Natural killer cell (primary cell): Measurements from ENCODE around the gene SLC6A11. TPM values are rescaled to one million over a fixed set of nuclear protein-coding genes. Genes with fewer than 3 reads are reported as not detected.

Experiments
- ATAC-seq, 3 donors: fragments of 150-1000 bp in 2 of 3; fragments of 200-7000 bp in 1 of 3; cut with Tn5 transposase; 1 replicate in 1 of 3; 2 replicates in 2 of 3; pipeline ENCODE4 v1.10.0; 2021; ENCODE audit warnings: mild to moderate bottlenecking in 2 of 3, moderate library complexity in 2 of 3
- DNase-seq, 2 donors: peaks; one replicate each; pipeline versions ENCODE4 v3.0.0 to v3.0.0-alpha.2; 2013 to 2021; ENCODE audit warnings: mixed read lengths in 1 of 2
- H3K27ac ChIP-seq: one replicate; pipeline ENCODE4 v1.5.1; 2013; ENCODE audit warnings: mild to moderate bottlenecking, low read length
- H3K27me3 ChIP-seq: one replicate; pipeline ENCODE4 v1.6.1; 2013; ENCODE audit warnings: low read length; ENCODE audit not compliant: control insufficient read depth, insufficient read depth
- H3K36me3 ChIP-seq: one replicate; pipeline ENCODE4 v1.6.1; 2013; ENCODE audit warnings: low read length; ENCODE audit not compliant: control insufficient read depth, insufficient read depth
- H3K4me1 ChIP-seq: one replicate; pipeline ENCODE4 v1.6.1; 2013; ENCODE audit warnings: low read length; ENCODE audit not compliant: control insufficient read depth, insufficient read depth
- H3K4me3 ChIP-seq: one replicate; pipeline ENCODE4 v1.5.1; 2013; ENCODE audit warnings: low read length
- H3K9me3 ChIP-seq: one replicate; pipeline ENCODE4 v1.6.1; 2013; ENCODE audit warnings: low read length; ENCODE audit not compliant: control insufficient read depth, insufficient read depth
- H3K27ac Mint-ChIP-seq, 2 donors: one replicate each; pipeline ENCODE4 v1.8.0; 2022; ENCODE audit warnings: mild to moderate bottlenecking in 2 of 2, mixed read lengths in 2 of 2, moderate library complexity in 1 of 2
- H3K27me3 Mint-ChIP-seq, 2 donors: one replicate each; pipeline ENCODE4 v1.8.0; 2022; ENCODE audit warnings: low read depth in 2 of 2, mixed read lengths in 2 of 2
- H3K36me3 Mint-ChIP-seq: one replicate; pipeline ENCODE4 v1.8.0; 2022; ENCODE audit warnings: mixed read lengths
- H3K4me1 Mint-ChIP-seq, 2 donors: one replicate each; pipeline ENCODE4 v1.8.0; 2022; ENCODE audit warnings: mixed read lengths in 2 of 2
- H3K4me3 Mint-ChIP-seq: one replicate; pipeline ENCODE4 v1.8.0; 2022; ENCODE audit warnings: mild to moderate bottlenecking, moderate library complexity, mixed read lengths
- H3K9me3 Mint-ChIP-seq, 2 donors: one replicate each; pipeline ENCODE4 v1.8.0; 2022; ENCODE audit warnings: mixed read lengths in 2 of 2
- WGBS: methylation state at CpG from one replicate; pipeline ENCODE4 v1.1.7; 2013; ENCODE audit warnings: missing lambda C conversion rate; ENCODE audit not compliant: insufficient coverage; 5-methylcytosine and 5-hydroxymethylcytosine counted together
- intact Hi-C: fragments of 100-400 bp; cut with micrococcal nuclease; formaldehyde crosslinking; loops from one replicate; pipeline ENCODE4 v1.14.2; 2022
- total RNA-seq, 4 donors: library from RNA; stranded (reverse); fragments of 120-200 nt in 1 of 4; gene quantifications; one replicate each; pipeline versions ENCODE4 v1.2.3 to v1.2.4, GENCODE V29; 2013 to 2022
- TF ChIP-seq, protein P1 (sequence below): fragments of 200-600 bp; IDR thresholded peaks from one replicate; pipeline ENCODE4 v1.8.0; 2022; ENCODE audit warnings: antibody characterized with exemption

SLC6A11 gene
- total RNA-seq, 3 donors from 2014 or later (not counting 1 experiment from before 2014, with no cell fraction given) = not detected

DNA sequence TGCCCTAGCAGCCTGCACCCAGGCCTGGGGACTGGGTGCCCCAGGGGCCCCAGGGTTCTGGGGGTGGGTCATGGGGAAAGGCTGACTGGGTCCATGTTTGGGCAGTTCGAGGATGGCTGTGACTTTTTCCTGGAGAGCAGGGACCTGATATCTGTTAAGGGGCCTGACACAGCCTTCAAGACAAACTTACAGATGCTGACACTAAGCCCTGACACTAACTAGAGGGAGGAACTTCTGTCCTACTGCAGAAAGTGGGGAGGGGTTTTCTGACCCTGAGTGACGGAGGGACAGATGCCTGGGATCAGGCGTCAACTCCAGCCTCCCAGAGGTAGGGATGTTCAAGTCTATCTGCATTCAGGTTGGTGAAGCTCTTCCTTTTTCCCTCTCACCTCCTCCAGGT lies 45.0 kb upstream of the SLC6A11 start:
- no peak for ATAC-seq
- TF ChIP-seq, protein P1, sequence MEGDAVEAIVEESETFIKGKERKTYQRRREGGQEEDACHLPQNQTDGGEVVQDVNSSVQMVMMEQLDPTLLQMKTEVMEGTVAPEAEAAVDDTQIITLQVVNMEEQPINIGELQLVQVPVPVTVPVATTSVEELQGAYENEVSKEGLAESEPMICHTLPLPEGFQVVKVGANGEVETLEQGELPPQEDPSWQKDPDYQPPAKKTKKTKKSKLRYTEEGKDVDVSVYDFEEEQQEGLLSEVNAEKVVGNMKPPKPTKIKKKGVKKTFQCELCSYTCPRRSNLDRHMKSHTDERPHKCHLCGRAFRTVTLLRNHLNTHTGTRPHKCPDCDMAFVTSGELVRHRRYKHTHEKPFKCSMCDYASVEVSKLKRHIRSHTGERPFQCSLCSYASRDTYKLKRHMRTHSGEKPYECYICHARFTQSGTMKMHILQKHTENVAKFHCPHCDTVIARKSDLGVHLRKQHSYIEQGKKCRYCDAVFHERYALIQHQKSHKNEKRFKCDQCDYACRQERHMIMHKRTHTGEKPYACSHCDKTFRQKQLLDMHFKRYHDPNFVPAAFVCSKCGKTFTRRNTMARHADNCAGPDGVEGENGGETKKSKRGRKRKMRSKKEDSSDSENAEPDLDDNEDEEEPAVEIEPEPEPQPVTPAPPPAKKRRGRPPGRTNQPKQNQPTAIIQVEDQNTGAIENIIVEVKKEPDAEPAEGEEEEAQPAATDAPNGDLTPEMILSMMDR = no peak
- H3K9me3 Mint-ChIP-seq = no peaks in the 10 kb centered on the region

DNA sequence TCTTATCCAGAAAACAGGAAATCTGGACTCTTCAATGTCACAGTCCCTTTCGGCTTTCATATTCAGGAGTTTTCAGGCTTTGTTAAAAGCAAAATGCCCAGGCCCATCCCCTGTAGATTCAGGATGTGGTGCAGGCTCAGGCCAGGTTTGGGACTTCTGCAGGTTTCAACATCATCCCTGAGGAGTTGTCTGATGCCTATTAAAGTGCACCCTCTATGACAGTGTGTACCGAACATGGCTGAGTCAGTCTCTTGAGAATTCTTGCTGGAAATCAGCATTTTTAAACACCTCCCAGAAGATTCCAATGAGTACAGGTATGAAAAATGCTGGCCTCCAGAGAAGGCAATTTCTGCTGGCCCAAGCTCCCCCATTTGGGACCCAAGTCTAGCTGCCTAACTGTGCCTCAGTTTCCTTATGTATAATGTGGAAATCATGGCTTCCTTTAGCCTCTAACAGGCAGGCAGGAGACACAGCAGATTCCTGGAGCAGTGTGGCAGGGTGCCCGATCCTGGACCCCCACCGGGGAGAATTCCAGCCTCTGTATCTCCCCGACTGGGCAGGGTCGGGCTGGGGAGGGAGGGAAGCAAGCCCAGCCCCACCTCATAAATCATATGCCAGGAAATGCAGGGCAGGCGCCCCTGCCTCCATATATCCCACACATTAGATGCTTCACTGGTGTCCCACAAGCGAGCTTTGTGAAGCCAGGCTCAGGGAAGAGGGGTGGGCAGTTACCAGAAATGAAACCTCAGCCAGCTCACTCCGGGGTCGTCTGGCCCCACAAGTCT lies 44.4 kb upstream of the SLC6A11 start:
- Histone ChIP-seq H3K4me3 (no peak overlapping the region), H3K27ac (no peak overlapping the region), H3K4me1 (no peaks in the 10 kb centered on the region), H3K9me3 (peaks cover 12% of the 10 kb centered on the region), H3K36me3 (no peaks in the 10 kb centered on the region), H3K27me3 (no peaks in the 10 kb centered on the region)
- H3K36me3 Mint-ChIP-seq = no peaks in the 10 kb centered on the region
- H3K4me1 Mint-ChIP-seq = no peaks in the 10 kb centered on the region
- ATAC-seq (peak in 1 of 3 donors; percentile 25), DNase-seq (no peak)
- WGBS = 61% methylated on average over 10 of the region's 10 CpGs
- no peak overlapping the region for H3K4me3 Mint-ChIP-seq
- TF ChIP-seq, protein P1 = no peak
- intact Hi-C loops = no loop called here
- no peaks in the 10 kb centered on the region for H3K9me3 Mint-ChIP-seq
- no peak overlapping the region for H3K27ac Mint-ChIP-seq
- peaks cover 6 to 19% of the 10 kb centered on the region in 2 donors for H3K27me3 Mint-ChIP-seq

More for the DNA sequence above, 45.0 kb upstream of the SLC6A11 start:
- DNase-seq = no peak
- Histone ChIP-seq H3K27me3 (no peaks in the 10 kb centered on the region), H3K4me3 (no peak overlapping the region), H3K36me3 (no peaks in the 10 kb centered on the region), H3K27ac (no peak overlapping the region), H3K4me1 (no peaks in the 10 kb centered on the region), H3K9me3 (peaks cover 12% of the 10 kb centered on the region)
- Mint-ChIP-seq H3K4me1 (no peaks in the 10 kb centered on the region), H3K4me3 (no peak overlapping the region), H3K27me3 (peaks cover 5 to 21% of the 10 kb centered on the region in 2 donors), H3K36me3 (no peaks in the 10 kb centered on the region), H3K27ac (no peak overlapping the region)
- WGBS = 76% methylated on average over 3 of the region's 3 CpGs
- intact Hi-C loops = no loop called here

- no peak overlapping the region for H3K4me3 Mint-ChIP-seq
- H3K9me3 ChIP-seq = peaks cover 12% of the 10 kb centered on the region
- no peaks in the 10 kb centered on the region for H3K27me3 ChIP-seq
- DNase-seq = no peak
- H3K9me3 Mint-ChIP-seq = no peaks in the 10 kb centered on the region
- H3K4me3 ChIP-seq = no peak overlapping the region
- H3K27ac Mint-ChIP-seq = no peak overlapping the region
- intact Hi-C loops = no loop called here
- H3K27ac ChIP-seq = no peak overlapping the region
- no peak for ATAC-seq
- peaks cover 8 to 12% of the 10 kb centered on the region in 2 donors for H3K27me3 Mint-ChIP-seq
- no peaks in the 10 kb centered on the region for H3K36me3 ChIP-seq
- H3K36me3 Mint-ChIP-seq = no peaks in the 10 kb centered on the region
- no peaks in the 10 kb centered on the region for H3K4me1 Mint-ChIP-seq
- 44% methylated on average over 16 of the region's 16 CpGs for WGBS
- H3K4me1 ChIP-seq = no peaks in the 10 kb centered on the region
- TF ChIP-seq, protein P1 = no peak
Measured at GRCh38 chr3:10772271-10773161, 43.5 kb upstream of the SLC6A11 start.
